ENCODE measurements around the gene ATP8B3.

DNA sequence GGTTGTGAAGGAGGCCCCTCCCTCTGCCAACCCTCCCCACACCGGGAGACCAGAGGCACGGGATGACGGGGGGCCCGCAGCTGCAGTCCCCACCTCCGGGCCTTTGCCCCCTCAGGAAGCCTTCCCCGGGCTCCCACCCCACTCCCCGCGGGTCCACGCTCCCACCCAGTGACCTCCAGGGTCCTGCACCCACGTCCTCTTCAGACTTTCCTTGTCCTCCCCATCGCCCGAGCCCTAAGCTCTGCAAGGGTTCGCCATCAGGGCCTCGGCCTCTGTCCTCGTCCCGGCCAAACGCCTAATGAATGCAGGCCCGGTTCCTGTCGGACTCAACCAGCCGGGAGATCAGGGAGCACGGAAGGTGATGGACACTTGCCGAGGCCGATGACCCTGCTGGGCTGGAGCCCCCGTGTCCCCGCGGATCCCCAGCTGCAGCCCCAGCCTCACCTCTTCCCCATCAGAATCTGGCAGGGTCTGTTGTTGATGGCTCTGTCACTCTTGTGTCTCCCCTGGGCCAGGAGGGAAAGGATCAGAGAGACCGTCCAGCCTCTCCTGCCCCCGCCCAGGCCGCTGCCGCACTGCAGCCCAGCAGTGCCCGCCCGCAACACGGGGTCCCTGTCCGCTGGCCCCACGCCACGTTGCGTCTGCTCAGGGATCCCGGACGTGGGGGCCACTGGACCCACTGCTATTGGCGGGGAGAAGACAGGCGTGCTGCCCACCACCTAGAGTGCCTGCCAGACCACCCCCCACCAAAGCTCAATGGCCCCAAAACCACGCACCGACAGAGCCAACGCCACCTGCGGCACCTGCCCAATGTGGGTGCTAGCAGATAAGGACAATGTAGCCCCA is 5.7 kb downstream of the ATP8B3 start:
- TF ChIP-seq, protein P1, sequence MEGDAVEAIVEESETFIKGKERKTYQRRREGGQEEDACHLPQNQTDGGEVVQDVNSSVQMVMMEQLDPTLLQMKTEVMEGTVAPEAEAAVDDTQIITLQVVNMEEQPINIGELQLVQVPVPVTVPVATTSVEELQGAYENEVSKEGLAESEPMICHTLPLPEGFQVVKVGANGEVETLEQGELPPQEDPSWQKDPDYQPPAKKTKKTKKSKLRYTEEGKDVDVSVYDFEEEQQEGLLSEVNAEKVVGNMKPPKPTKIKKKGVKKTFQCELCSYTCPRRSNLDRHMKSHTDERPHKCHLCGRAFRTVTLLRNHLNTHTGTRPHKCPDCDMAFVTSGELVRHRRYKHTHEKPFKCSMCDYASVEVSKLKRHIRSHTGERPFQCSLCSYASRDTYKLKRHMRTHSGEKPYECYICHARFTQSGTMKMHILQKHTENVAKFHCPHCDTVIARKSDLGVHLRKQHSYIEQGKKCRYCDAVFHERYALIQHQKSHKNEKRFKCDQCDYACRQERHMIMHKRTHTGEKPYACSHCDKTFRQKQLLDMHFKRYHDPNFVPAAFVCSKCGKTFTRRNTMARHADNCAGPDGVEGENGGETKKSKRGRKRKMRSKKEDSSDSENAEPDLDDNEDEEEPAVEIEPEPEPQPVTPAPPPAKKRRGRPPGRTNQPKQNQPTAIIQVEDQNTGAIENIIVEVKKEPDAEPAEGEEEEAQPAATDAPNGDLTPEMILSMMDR (IDR thresholded peaks at IDR 0.05; ENCODE audit: borderline replicate concordance, extremely low read depth, low read length, poor library complexity, severe bottlenecking), result no peak
- no peak for TF ChIP-seq EZH2 (IDR thresholded peaks at IDR 0.05; ENCODE audit: borderline replicate concordance, low read depth, low read length, severe bottlenecking)

All from DND-41 (cell line).